ENCODE measurements around the gene CYS1. TPM values are rescaled to one million over a fixed set of nuclear protein-coding genes. Genes with fewer than 3 reads are reported as not detected.

CYS1 gene
- total and polyA plus RNA-seq, 2 donors (not counting 3 experiments of a cell fraction or from before 2014, with no cell fraction given) = not detected

DNA sequence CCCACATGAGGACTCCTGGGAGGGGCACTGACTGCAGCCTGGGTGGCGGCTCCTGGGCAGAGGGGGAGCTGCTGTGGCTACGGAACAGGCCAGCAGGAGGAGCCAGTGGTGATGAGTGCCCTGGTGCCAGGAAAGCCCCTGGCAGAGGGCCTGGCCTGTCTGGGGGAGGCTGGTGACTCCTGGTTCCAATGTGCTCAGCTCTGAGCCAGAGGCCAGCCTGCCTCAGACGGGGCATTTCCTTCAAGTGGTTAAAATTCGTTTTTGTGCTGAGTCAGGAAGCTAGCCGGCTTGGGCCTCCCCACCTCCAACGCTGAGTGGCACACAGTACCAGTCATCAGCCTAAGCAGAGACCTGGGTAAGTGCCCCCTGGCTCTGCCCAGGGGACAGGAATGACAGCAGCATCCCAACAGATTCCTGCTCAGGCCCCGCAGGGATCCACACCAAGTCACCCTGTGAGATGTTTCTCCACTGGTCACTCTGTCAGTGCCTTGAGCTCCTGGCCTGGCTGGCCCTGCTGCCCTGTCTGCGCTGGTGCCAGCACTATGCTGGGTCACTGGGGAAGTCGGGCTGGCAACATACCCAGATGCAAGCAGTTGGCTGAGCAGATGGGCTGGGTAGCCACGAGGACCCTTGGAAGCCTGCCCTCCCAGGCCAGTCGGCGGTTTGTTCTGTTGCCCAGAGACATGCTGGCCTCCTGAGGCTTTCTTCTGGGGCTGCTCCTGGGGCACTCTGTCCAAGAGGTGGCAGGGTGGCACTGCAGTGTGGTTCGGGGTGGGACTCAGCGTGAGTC, 43.9 kb downstream of the CYS1 start:
- Histone ChIP-seq H3K9me3 (replicated peaks; ENCODE audit: control insufficient read depth, insufficient read depth, low read length) (no peaks in the 10 kb centered on the region), H3K9me1 (replicated peaks; ENCODE audit: control insufficient read depth, extremely low read depth, insufficient read depth, low read length) (no peaks in the 10 kb centered on the region), H4K20me1 (replicated peaks; ENCODE audit: control insufficient read depth, extremely low read depth, insufficient read depth, low read length) (no peaks in the 10 kb centered on the region), H3K4me1 (ENCODE audit: control insufficient read depth, extremely low read depth, insufficient read depth, low read length) (peaks cover 24% of the 10 kb centered on the region), H3K9ac (replicated peaks; ENCODE audit: extremely low read depth, insufficient read depth, low read length) (no peak overlapping the region), H3K27ac (ENCODE audit: insufficient read depth, low read depth, low read length) (peak overlapping the region; percentile 28), H2AFZ (ENCODE audit: low read depth, low read length) (peak overlapping the region; percentile 79), H3K36me3 (ENCODE audit: control insufficient read depth in 2 of 2, extremely low read depth in 1 of 2, insufficient read depth in 2 of 2, low read length in 2 of 2) (no peaks in the 10 kb centered on the region), H3K4me3 (replicated peaks in 1 of 3; ENCODE audit: insufficient read depth in 1 of 3, low read depth in 1 of 3, low read length in 3 of 3) (no peak overlapping the region), H3K4me2 (ENCODE audit: insufficient read depth, low read length) (no peak overlapping the region), H3K79me2 (ENCODE audit: control insufficient read depth, insufficient read depth, low read length) (no peaks in the 10 kb centered on the region), H3K27me3 (ENCODE audit: control insufficient read depth in 2 of 2, insufficient read depth in 2 of 2, low read length in 2 of 2) (no peaks in the 10 kb centered on the region)
- POLR2A ChIA-PET = no interaction called here
- BruUV-seq (replicated peaks) = no TSS peak
- TF ChIP-seq CTCF (IDR thresholded peaks at IDR 0.05; ENCODE audit: extremely low read depth in 1 of 2, insufficient read depth in 1 of 2, low read depth in 1 of 2, low read length in 2 of 2) (peak; percentile 73 to 83), FOS (IDR thresholded peaks at IDR 0.05; ENCODE audit: borderline replicate concordance, insufficient read depth, low read length) (no peak)
- DNase-seq (ENCODE audit: low read depth, low spot score) = peak; percentile 80
- intact Hi-C loops (cut with micrococcal nuclease) (loop anchor here (2.0 kb wide), 1 partner anchor 43 kb away; no protein-coding TSS in a partner anchor), dilution Hi-C loops (cut with MboI; ENCODE audit: extremely low pct_ligation_motif_present, low sequenced_read_pairs) (no loop called here)
- peak; percentile 89 for FAIRE-seq
- CTCF ChIA-PET = interaction anchor here (0.9 to 4.2 kb wide), 18 partner anchors 9 to 398 kb away, joined by 3 to 52 read pairs (median 6); no protein-coding TSS in a partner anchor

- Histone ChIP-seq H3K27ac (ENCODE audit: insufficient read depth, low read depth, low read length) (no peak overlapping the region), H3K9me3 (replicated peaks; ENCODE audit: control insufficient read depth, insufficient read depth, low read length) (no peaks in the 10 kb centered on the region), H3K4me2 (ENCODE audit: insufficient read depth, low read length) (no peak overlapping the region), H3K27me3 (ENCODE audit: control insufficient read depth in 2 of 2, insufficient read depth in 2 of 2, low read length in 2 of 2) (no peaks in the 10 kb centered on the region), H4K20me1 (replicated peaks; ENCODE audit: control insufficient read depth, extremely low read depth, insufficient read depth, low read length) (no peaks in the 10 kb centered on the region), H3K4me1 (ENCODE audit: control insufficient read depth, extremely low read depth, insufficient read depth, low read length) (peaks cover 24% of the 10 kb centered on the region), H3K9ac (replicated peaks; ENCODE audit: extremely low read depth, insufficient read depth, low read length) (no peak overlapping the region), H3K9me1 (replicated peaks; ENCODE audit: control insufficient read depth, extremely low read depth, insufficient read depth, low read length) (no peaks in the 10 kb centered on the region), H2AFZ (ENCODE audit: low read depth, low read length) (peak overlapping the region; percentile 15), H3K36me3 (ENCODE audit: control insufficient read depth in 2 of 2, extremely low read depth in 1 of 2, insufficient read depth in 2 of 2, low read length in 2 of 2) (no peaks in the 10 kb centered on the region), H3K4me3 (replicated peaks in 1 of 3; ENCODE audit: insufficient read depth in 1 of 3, low read depth in 1 of 3, low read length in 3 of 3) (no peak overlapping the region), H3K79me2 (ENCODE audit: control insufficient read depth, insufficient read depth, low read length) (no peaks in the 10 kb centered on the region)
- DNase-seq (ENCODE audit: low read depth, low spot score) = no peak
- no peak for TF ChIP-seq MAX (IDR thresholded peaks at IDR 0.05; ENCODE audit: insufficient read depth, insufficient read length)
- no peak for TF ChIP-seq GATA2 (IDR thresholded peaks at IDR 0.05; ENCODE audit: insufficient read depth, insufficient read length, low read depth, low read length)
- no peak for TF ChIP-seq JUN (IDR thresholded peaks at IDR 0.05; ENCODE audit: borderline replicate concordance, insufficient read depth, insufficient read length, low read depth)
- TF ChIP-seq FOS (IDR thresholded peaks at IDR 0.05; ENCODE audit: borderline replicate concordance, insufficient read depth, low read length) = no peak
- TF ChIP-seq POLR2AphosphoS5 (IDR thresholded peaks at IDR 0.05; ENCODE audit: insufficient read depth, low read depth, low read length) = no peak
- TF ChIP-seq POLR2A (IDR thresholded peaks at IDR 0.05; ENCODE audit: low read depth, low read length) = no peak
- no peak for TF ChIP-seq EZH2 (IDR thresholded peaks at IDR 0.05; ENCODE audit: borderline replicate concordance, low read depth, low read length, severe bottlenecking)
- TF ChIP-seq CTCF (IDR thresholded peaks at IDR 0.05; ENCODE audit: extremely low read depth in 1 of 2, insufficient read depth in 1 of 2, low read depth in 1 of 2, low read length in 2 of 2) = no peak
- TF ChIP-seq MYC (IDR thresholded peaks at IDR 0.05; ENCODE audit: low read depth, low read length) = no peak
- CTCF ChIA-PET = interaction anchor here (0.9 to 4.2 kb wide), 16 partner anchors 8 to 399 kb away, joined by 3 to 52 read pairs (median 6); no protein-coding TSS in a partner anchor
- POLR2A ChIA-PET = no interaction called here
- BruUV-seq (replicated peaks) = no TSS peak
- FAIRE-seq = no peak
- dilution Hi-C loops (cut with MboI; ENCODE audit: extremely low pct_ligation_motif_present, low sequenced_read_pairs) (no loop called here), intact Hi-C loops (cut with micrococcal nuclease) (loop anchor here (2.0 kb wide), 1 partner anchor 43 kb away; no protein-coding TSS in a partner anchor)
Measured at GRCh38 chr2:10035633-10036032, 44.6 kb downstream of the CYS1 start.

All from endothelial cell of umbilical vein (primary cell).